Sigmoid colon (tissue), 7 donors: ENCODE measurements around the gene DDX55. TPM values are rescaled to one million over a fixed set of nuclear protein-coding genes. Genes with fewer than 3 reads are reported as not detected.

ENCODE experiments used
- DNase-seq: peaks from one replicate; pipeline ENCODE4 v3.0.0-alpha.2; 2019
- H3K27ac ChIP-seq, 4 donors: fragments of 200-600 bp; sonication (generic); one replicate each; pipeline ENCODE4 v1.5.1; 2016 to 2019; ENCODE audit warnings: mild to moderate bottlenecking in 1 of 4
- H3K27me3 ChIP-seq, 3 donors: fragments of 200-600 bp; sonication (generic); one replicate each; pipeline ENCODE4 v1.5.1; 2019; ENCODE audit warnings: mild to moderate bottlenecking in 1 of 3
- H3K36me3 ChIP-seq, 4 donors: fragments of 200-600 bp; sonication (generic); one replicate each; pipeline ENCODE4 v1.5.1; 2016 to 2019
- H3K4me1 ChIP-seq, 4 donors: fragments of 200-600 bp; sonication (generic); one replicate each; pipeline ENCODE4 v1.5.1; 2017 to 2019
- H3K4me3 ChIP-seq, 4 donors: fragments of 200-600 bp; sonication (generic); one replicate each; pipeline ENCODE4 v1.5.1; 2017 to 2019; ENCODE audit warnings: mild to moderate bottlenecking in 2 of 4, moderate library complexity in 1 of 4
- H3K9me3 ChIP-seq, 4 donors: fragments of 200-600 bp in 3 of 4; sonication (generic) in 3 of 4; one replicate each; pipeline versions ENCODE4 v1.5.1 to v1.6.1; 2013 to 2019
- CTCF ChIP-seq, 4 experiments: fragments of 450-650 bp in 3 of 4; fragments of 200-600 bp in 1 of 4; IDR thresholded peaks; one replicate each; pipeline ENCODE4 v1.5.1; 2016 to 2019; ENCODE audit warnings: antibody characterized with exemption in 4 of 4, mild to moderate bottlenecking in 3 of 4, moderate library complexity in 2 of 4
- EP300 ChIP-seq, 4 donors: sonication (generic); formaldehyde crosslinking; IDR thresholded peaks; one replicate each; pipeline ENCODE4 v1.6.1; 2017; ENCODE audit warnings: antibody characterized with exemption in 4 of 4
- POLR2A ChIP-seq, 2 donors: fragments of 450-650 bp; IDR thresholded peaks; one replicate each; pipeline ENCODE4 v1.6.1; 2016; ENCODE audit warnings: antibody characterized with exemption in 2 of 2, mild to moderate bottlenecking in 2 of 2, moderate library complexity in 2 of 2
- POLR2AphosphoS5 ChIP-seq, 4 donors: sonication (generic); formaldehyde crosslinking; IDR thresholded peaks; one replicate each; pipeline ENCODE4 v1.6.1; 2017; ENCODE audit warnings: antibody characterized with exemption in 4 of 4
- WGBS, 2 donors: extraction: QIAGEN DNeasy Blood & Tissue Kit; methylation state at CpG; one replicate each; pipeline ENCODE4 v1.1.7; 2013; 5-methylcytosine and 5-hydroxymethylcytosine counted together
- intact Hi-C: fragments of 100-400 bp; cut with DNase I; formaldehyde crosslinking; loops from one replicate; pipeline ENCODE4 v1.15.1; 2023
- polyA plus RNA-seq, 3 donors: library from polyadenylated mRNA; stranded (reverse); fragments of 200-250 nt; gene quantifications; one replicate each; pipeline ENCODE4 v1.2.3, GENCODE V29; 2013
- total RNA-seq, 4 donors: library from RNA; depleted of rRNA; stranded (reverse); fragments of >200 nt; gene quantifications; one replicate each; pipeline ENCODE4 v1.1.0, GENCODE V29; 2016
- donor health status: healthy with polysubstance abuse.
- donor health status: Bipolar disorder and iron deficiency.
- donor health status: healthy.

DDX55 gene
- total and polyA plus RNA-seq, 7 donors = 5.4 to 33.0 (median 13.6) TPM

GRCh38 chr12:123645878-123646277 is 44.0 kb downstream of the DDX55 start:
- H3K4me3 ChIP-seq = no peak overlapping the region
- no peak overlapping the region for H3K27ac ChIP-seq
- no peak for DNase-seq
- no peaks in the 10 kb centered on the region for H3K4me1 ChIP-seq
- intact Hi-C loops = no loop called here
- TF ChIP-seq POLR2AphosphoS5 (IDR thresholded peaks at IDR 0.05) (no peak), EP300 (IDR thresholded peaks at IDR 0.05) (no peak), POLR2A (IDR thresholded peaks at IDR 0.05) (no peak), CTCF (IDR thresholded peaks at IDR 0.05) (no peak)
- H3K27me3 ChIP-seq = no peaks in the 10 kb centered on the region
- no peaks in the 10 kb centered on the region for H3K9me3 ChIP-seq
- H3K36me3 ChIP-seq = peaks cover 0 to 88% (median 12%) of the 10 kb centered on the region in 4 donors
- WGBS, 2 donors = 91 to 93% methylated on average over 5 of the region's 5 CpGs

GRCh38 chr12:123648401-123648800 is 46.5 kb downstream of the DDX55 start:
- no peak for TF ChIP-seq EP300 (IDR thresholded peaks at IDR 0.05)
- H3K27me3 ChIP-seq = no peaks in the 10 kb centered on the region
- H3K9me3 ChIP-seq = no peaks in the 10 kb centered on the region
- intact Hi-C loops = no loop called here
- no peaks in the 10 kb centered on the region for H3K4me1 ChIP-seq
- H3K4me3 ChIP-seq = no peak overlapping the region
- no peak overlapping the region for H3K27ac ChIP-seq
- DNase-seq = no peak
- H3K36me3 ChIP-seq = peaks cover 0 to 92% (median 15%) of the 10 kb centered on the region in 4 donors
- 94% methylated on average over 5 of the region's 5 CpGs for WGBS, 2 donors

DNA sequence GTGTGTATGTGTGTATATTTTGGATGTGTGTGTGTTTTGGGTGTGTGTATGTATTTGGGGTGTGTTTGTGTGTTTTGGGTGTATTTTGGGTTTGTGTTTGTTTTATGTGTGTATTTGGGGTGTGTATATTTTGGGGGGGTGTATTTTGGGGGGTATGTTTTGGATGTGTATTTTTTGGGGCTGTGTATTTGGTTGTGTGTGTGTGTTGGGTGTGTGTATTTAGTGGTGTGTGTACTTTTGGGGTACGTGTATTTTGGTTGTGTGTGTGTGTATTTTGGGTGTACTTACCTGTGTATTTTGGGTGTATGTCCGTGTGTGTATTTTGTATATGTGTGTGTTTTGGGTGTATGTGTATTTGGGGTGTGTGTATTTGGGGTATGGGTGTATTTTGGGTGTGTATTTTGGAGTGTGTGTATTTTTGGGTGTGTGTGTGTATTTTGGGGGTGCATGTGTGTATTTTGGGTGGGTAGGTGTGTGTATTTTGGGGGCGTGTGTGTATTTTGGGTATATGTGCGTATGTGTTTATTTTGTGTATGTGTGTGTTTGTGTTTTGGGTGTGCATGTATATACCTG is 52.3 kb downstream of the DDX55 start:
- no peak overlapping the region for H3K4me3 ChIP-seq
- H3K27ac ChIP-seq = no peak overlapping the region
- H3K36me3 ChIP-seq = peaks cover 0 to 78% (median 18%) of the 10 kb centered on the region in 4 donors
- no peaks in the 10 kb centered on the region for H3K27me3 ChIP-seq
- TF ChIP-seq POLR2A (IDR thresholded peaks at IDR 0.05) = no peak
- no peak for TF ChIP-seq EP300 (IDR thresholded peaks at IDR 0.05)
- TF ChIP-seq CTCF (IDR thresholded peaks at IDR 0.05) = no peak
- no peak for TF ChIP-seq POLR2AphosphoS5 (IDR thresholded peaks at IDR 0.05)
- WGBS, 2 donors = 79 to 87% methylated on average over 4 of the region's 4 CpGs
- no peaks in the 10 kb centered on the region for H3K9me3 ChIP-seq
- intact Hi-C loops = no loop called here
- no peaks in the 10 kb centered on the region for H3K4me1 ChIP-seq
- no peak for DNase-seq

DNA sequence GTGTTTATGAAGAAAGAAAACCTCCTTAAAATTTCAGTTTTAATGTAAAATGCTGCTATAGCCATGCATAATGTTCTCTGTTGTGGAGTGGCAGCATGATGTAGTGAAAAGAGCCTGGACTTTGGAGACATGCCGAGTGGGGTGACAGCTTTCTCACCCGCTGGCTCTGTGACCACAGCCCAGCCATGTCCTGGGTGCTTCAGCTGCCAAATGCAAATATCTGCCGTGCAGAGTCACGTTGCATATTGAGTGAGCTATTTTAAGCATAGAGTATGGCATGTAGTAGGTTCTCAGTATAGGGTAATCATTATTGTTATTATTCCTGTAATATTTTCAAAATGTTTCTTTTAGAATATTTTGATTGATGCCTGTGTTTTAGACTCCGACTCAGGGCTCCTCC is 53.5 kb downstream of the DDX55 start:
- no peak for DNase-seq
- TF ChIP-seq POLR2A (IDR thresholded peaks at IDR 0.05) (no peak), CTCF (IDR thresholded peaks at IDR 0.05) (no peak), EP300 (IDR thresholded peaks at IDR 0.05) (no peak), POLR2AphosphoS5 (IDR thresholded peaks at IDR 0.05) (no peak)
- no peak overlapping the region for H3K27ac ChIP-seq
- H3K4me1 ChIP-seq = no peaks in the 10 kb centered on the region
- no peak overlapping the region for H3K4me3 ChIP-seq
- peaks cover 0 to 78% (median 19%) of the 10 kb centered on the region in 4 donors for H3K36me3 ChIP-seq
- intact Hi-C loops = no loop called here
- no peaks in the 10 kb centered on the region for H3K9me3 ChIP-seq
- 88 to 91% methylated on average over 5 of the region's 5 CpGs for whole genome bisulfite sequencing, 2 donors
- no peaks in the 10 kb centered on the region for H3K27me3 ChIP-seq

DNA sequence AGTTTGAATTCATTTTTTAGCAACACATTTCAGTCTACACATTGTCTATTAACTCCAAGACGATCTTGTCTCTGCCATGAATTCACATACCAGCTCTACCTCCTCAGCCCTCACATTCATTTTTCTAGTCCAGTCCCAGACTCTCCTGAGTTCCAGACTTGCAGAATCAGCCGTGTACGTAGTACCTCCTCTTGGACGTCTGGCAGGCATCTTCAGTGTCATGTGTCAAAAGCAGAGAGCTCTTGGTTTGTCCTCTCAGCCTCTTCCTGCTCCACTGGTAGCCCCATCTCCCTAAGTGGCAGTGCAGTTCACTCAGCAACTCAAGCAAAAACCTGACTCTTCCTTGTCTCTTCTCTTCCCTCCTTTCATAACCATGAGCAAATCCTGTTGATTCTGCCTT is 54.5 kb downstream of the DDX55 start:
- DNase-seq = no peak
- 87 to 91% methylated on average over 4 of the region's 4 CpGs for WGBS, 2 donors
- H3K27me3 ChIP-seq = no peaks in the 10 kb centered on the region
- no peak for TF ChIP-seq CTCF (IDR thresholded peaks at IDR 0.05)
- no peak for TF ChIP-seq EP300 (IDR thresholded peaks at IDR 0.05)
- TF ChIP-seq POLR2AphosphoS5 (IDR thresholded peaks at IDR 0.05) = no peak
- no peak for TF ChIP-seq POLR2A (IDR thresholded peaks at IDR 0.05)
- no peaks in the 10 kb centered on the region for H3K9me3 ChIP-seq
- H3K36me3 ChIP-seq = peaks cover 0 to 78% (median 15%) of the 10 kb centered on the region in 4 donors
- H3K27ac ChIP-seq = no peak overlapping the region
- intact Hi-C loops = no loop called here
- no peaks in the 10 kb centered on the region for H3K4me1 ChIP-seq
- no peak overlapping the region for H3K4me3 ChIP-seq
